ENCODE data around the gene USP6.

DNA sequence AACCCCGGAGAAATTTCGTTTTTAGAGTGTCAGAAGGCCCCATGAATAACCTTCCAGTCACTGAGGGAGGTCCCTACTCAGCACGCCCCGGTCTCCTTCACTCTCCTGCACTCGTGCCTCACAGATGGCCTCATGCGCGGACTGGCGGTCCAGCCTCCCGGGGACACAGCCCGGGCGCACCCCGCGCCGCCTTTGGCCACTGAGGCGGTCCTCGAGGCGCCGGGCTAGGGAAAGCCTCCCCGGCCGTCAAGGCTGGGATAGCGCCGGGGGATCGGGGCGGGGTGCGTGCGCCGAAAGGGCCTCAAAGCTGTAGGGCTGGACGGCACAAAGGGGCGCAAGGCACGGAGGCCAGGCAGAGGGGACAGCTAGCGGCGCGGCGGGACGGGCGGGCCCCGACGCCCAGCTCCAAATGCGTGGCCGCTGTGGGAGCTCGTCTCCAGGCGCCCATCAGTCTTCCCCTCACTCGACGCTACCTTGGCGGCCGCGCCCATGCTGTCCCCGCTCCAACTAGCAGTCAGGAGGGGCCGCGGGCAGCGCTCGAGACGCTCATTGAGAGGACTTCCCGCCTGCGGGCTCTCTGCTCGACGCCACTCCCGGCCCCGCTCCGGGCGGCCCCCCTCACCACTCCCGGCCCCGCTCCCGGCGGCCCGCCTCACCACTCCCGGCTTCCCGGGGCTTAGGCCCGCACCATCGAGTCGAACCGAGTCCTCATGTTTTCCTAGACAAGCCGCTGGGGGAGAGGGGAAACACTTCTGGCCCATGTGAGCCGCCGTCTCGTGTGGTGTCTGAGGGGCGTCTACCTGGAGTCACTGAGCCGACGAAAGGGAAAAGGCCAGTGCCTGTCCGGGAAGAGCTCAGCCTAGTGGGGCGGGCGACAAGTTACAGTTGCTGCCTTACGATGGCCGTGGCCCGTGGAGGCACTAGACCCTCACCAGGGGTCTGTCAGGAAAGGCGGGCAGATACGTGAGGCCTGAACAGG lies at the start of gene USP6:
- TF ChIP-seq CTCF (IDR thresholded peaks at IDR 0.05) (no peak), POLR2A (IDR thresholded peaks at IDR 0.05) (no peak)
